GM23338 (cell line): ENCODE measurements around the gene FASTK. TPM values are rescaled to one million over a fixed set of nuclear protein-coding genes. Genes with fewer than 3 reads are reported as not detected.

Experiments used
- ATAC-seq: fragments of 200-7000 bp; cut with Tn5 transposase; 3 replicates; pipeline ENCODE4 v1.9.1; 2020
- DNase-seq: peaks from one replicate; pipeline ENCODE4 v3.0.0-alpha.2; 2015; ENCODE audit warnings: low spot score
- H2AFZ ChIP-seq: fragments of 200-600 bp; sonication (generic); 2 replicates; pipeline ENCODE4 v1.8.0; 2016; ENCODE audit warnings: antibody characterized with exemption, mild to moderate bottlenecking, moderate library complexity
- H3F3A ChIP-seq: fragments of 200-600 bp; sonication (generic); replicated peaks from 2 replicates; pipeline ENCODE4 v1.8.0; 2017; ENCODE audit warnings: antibody characterized with exemption, mixed run types, low read depth
- H3K27ac ChIP-seq: fragments of 200-600 bp; sonication (generic); 2 replicates; pipeline ENCODE4 v1.6.1; 2016; ENCODE audit warnings: low read depth
- H3K27me3 ChIP-seq: fragments of 200-600 bp; sonication (generic); 2 replicates; pipeline ENCODE4 v1.8.0; 2016; ENCODE audit warnings: mild to moderate bottlenecking, mixed run types, moderate library complexity; ENCODE audit not compliant: insufficient read depth
- H3K36me3 ChIP-seq: fragments of 200-600 bp; sonication (generic); 2 replicates; pipeline ENCODE4 v1.8.0; 2016; ENCODE audit warnings: mild to moderate bottlenecking; ENCODE audit not compliant: insufficient read depth
- H3K4me1 ChIP-seq: fragments of 200-600 bp; sonication (generic); 2 replicates; pipeline ENCODE4 v1.8.0; 2016; ENCODE audit warnings: mild to moderate bottlenecking, moderate library complexity; ENCODE audit not compliant: insufficient read depth
- H3K4me2 ChIP-seq: fragments of 200-600 bp; sonication (generic); 2 replicates; pipeline ENCODE4 v1.7.1; 2017; ENCODE audit warnings: mixed run types
- H3K4me3 ChIP-seq: fragments of 200-600 bp; sonication (generic); 2 replicates; pipeline ENCODE4 v1.6.1; 2016; ENCODE audit warnings: mixed run types
- H3K79me2 ChIP-seq: fragments of 200-600 bp; sonication (generic); replicated peaks from 2 replicates; pipeline ENCODE4 v1.8.0; 2017; ENCODE audit warnings: mild to moderate bottlenecking; ENCODE audit not compliant: insufficient read depth
- H3K9me2 ChIP-seq: fragments of 200-600 bp; sonication (generic); 2 replicates; pipeline ENCODE4 v1.8.0; 2017; ENCODE audit not compliant: insufficient read depth
- H4K20me1 ChIP-seq: fragments of 200-600 bp; sonication (generic); replicated peaks from 2 replicates; pipeline ENCODE4 v1.8.0; 2017; ENCODE audit warnings: mild to moderate bottlenecking; ENCODE audit not compliant: insufficient read depth
- H3K27ac Mint-ChIP-seq: 2 replicates; pipeline ENCODE4 v1.8.0; 2020; ENCODE audit warnings: inconsistent platforms, mild to moderate bottlenecking, moderate library complexity, mixed read lengths
- H3K27me3 Mint-ChIP-seq: 3 replicates; pipeline ENCODE4 v1.8.0; 2022; ENCODE audit warnings: low read depth, mild to moderate bottlenecking, moderate library complexity, mixed read lengths, inconsistent platforms; ENCODE audit not compliant: insufficient read depth, poor library complexity
- H3K36me3 Mint-ChIP-seq: 3 replicates; pipeline ENCODE4 v1.8.0; 2021; ENCODE audit warnings: low read depth, mild to moderate bottlenecking, inconsistent platforms, moderate library complexity, mixed read lengths
- H3K4me1 Mint-ChIP-seq: 3 replicates; pipeline ENCODE4 v1.8.0; 2020; ENCODE audit warnings: mild to moderate bottlenecking, inconsistent platforms, mixed read lengths
- H3K4me3 Mint-ChIP-seq: 3 replicates; pipeline ENCODE4 v1.8.0; 2021; ENCODE audit warnings: moderate library complexity, mild to moderate bottlenecking, inconsistent platforms, mixed read lengths
- H3K9me3 Mint-ChIP-seq: 3 replicates; pipeline ENCODE4 v1.8.0; 2020; ENCODE audit warnings: moderate library complexity, mild to moderate bottlenecking, inconsistent platforms, mixed read lengths
- CREB1 ChIP-seq: fragments of 250-450 bp; sonication (Bioruptor Pico); IDR thresholded peaks from 2 replicates; pipeline ENCODE4 v1.5.0; 2020; ENCODE audit warnings: low read depth, mild to moderate bottlenecking, moderate library complexity
- CTCF ChIP-seq, 2 experiments: fragments of 200-600 bp in 1 of 2; sonication (generic) in 1 of 2; conservative IDR thresholded peaks; 2 replicates each; pipeline versions ENCODE4 v1.5.1 to v1.6.1; 2016 to 2017; ENCODE audit warnings: antibody characterized with exemption in 2 of 2, low read depth in 2 of 2, mild to moderate bottlenecking in 2 of 2, moderate library complexity in 1 of 2
- EZH2 ChIP-seq: fragments of 200-600 bp; sonication (generic); IDR thresholded peaks from one replicate; pipeline ENCODE4 v1.8.0; 2017; ENCODE audit warnings: antibody characterized with exemption, mild to moderate bottlenecking, low read depth; ENCODE audit not compliant: unreplicated experiment
- EZH2phosphoT487 ChIP-seq: fragments of 200-600 bp; sonication (generic); IDR thresholded peaks from one replicate; pipeline ENCODE4 v1.8.1; 2018; ENCODE audit warnings: antibody characterized with exemption; ENCODE audit not compliant: unreplicated experiment
- JUNB ChIP-seq: IDR thresholded peaks from one replicate; pipeline ENCODE4 v1.6.1; 2016; ENCODE audit warnings: antibody characterized with exemption; ENCODE audit not compliant: unreplicated experiment
- NANOG ChIP-seq: IDR thresholded peaks from 2 replicates; pipeline ENCODE4 v1.6.1; 2016; ENCODE audit warnings: antibody characterized with exemption, borderline replicate concordance
- POLR2AphosphoS5 ChIP-seq: IDR thresholded peaks from 2 replicates; pipeline ENCODE4 v1.6.1; 2016; ENCODE audit warnings: antibody characterized with exemption, low read depth
- ZNF114 ChIP-seq: fragments of 250-450 bp; sonication (Bioruptor Pico); IDR thresholded peaks from 2 replicates; pipeline ENCODE4 v1.5.0; 2020; ENCODE audit warnings: mild to moderate bottlenecking, moderate library complexity
- ZNF331 ChIP-seq: fragments of 250-450 bp; sonication (Bioruptor Pico); IDR thresholded peaks from 2 replicates; pipeline ENCODE4 v1.5.0; 2020; ENCODE audit warnings: low read depth, mild to moderate bottlenecking, moderate library complexity
- polyA plus RNA-seq: library from polyadenylated mRNA; unstranded; fragments of >200 nt; fragmentation: Nextera tagmentation; extraction: Ambion mirVana; gene quantifications from 2 replicates; pipeline ENCODE4 v1.2.1, GENCODE V29; 2016
- total RNA-seq: library from RNA; depleted of rRNA; stranded (reverse); fragments of >200 nt; shearing (Covaris generic); gene quantifications from 2 replicates; pipeline ENCODE4 v1.2.3, GENCODE V29; 2014
- TF ChIP-seq, protein P1 (sequence below): IDR thresholded peaks from 2 replicates; pipeline ENCODE4 v1.6.1; 2016; ENCODE audit warnings: antibody characterized with exemption
- TF ChIP-seq, protein P2 (sequence below): IDR thresholded peaks from one replicate; pipeline ENCODE4 v1.6.1; 2018; ENCODE audit warnings: antibody characterized with exemption; ENCODE audit not compliant: unreplicated experiment

Gene FASTK
- total and polyA plus RNA-seq, 2 experiments from 2014 or later, result 37.4 to 57.4 TPM

GRCh38 chr7:151099486-151100211 lies 19.0 kb upstream of the FASTK start:
- peaks cover 14% of the 10 kb centered on the region for H3K27me3 Mint-ChIP-seq
- H3K9me2 ChIP-seq, result no peaks in the 10 kb centered on the region

DNA sequence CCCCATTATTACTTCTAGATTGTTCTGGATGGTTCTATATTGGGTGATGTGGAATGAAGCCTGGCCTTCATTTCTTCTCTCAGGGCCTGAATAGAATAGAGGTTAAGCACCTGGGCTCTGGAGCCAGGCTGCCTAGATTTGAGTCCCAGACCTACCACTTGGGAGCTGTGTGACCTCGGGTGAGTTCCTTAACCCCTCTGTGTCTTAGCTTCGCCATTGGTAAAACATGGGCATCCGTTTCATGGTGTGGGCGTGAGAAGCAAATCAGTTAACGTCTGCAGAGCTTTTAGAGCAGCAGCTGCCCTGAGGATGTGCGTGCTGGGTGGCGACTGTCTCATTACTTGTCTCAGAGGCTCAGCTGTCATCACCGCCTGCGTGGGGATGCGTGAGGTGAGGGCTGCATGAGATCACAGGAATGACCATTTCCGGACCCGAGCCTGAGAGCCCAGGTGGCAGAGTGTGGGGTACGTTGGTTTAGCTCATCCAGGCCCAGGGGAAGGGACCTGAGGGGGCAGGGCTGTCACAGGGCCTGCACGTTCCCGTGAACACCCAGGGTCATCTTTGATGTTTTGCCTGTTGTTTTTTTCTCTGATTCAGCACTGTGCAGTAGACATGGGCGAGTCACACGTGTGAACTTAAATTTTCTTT lies 15.3 kb upstream of the FASTK start:
- Mint-ChIP-seq H3K4me1 (peaks cover 25% of the 10 kb centered on the region), H3K36me3 (peaks cover 14% of the 10 kb centered on the region; the same call in 2 of the 3 replicates), H3K27ac (no peak overlapping the region), H3K9me3 (no peaks in the 10 kb centered on the region; the same call in 2 of the 3 replicates), H3K27me3 (peaks cover 12% of the 10 kb centered on the region), H3K4me3 (no peak overlapping the region)
- Histone ChIP-seq H3K4me1 (peaks cover 12% of the 10 kb centered on the region), H3K9me2 (no peaks in the 10 kb centered on the region), H3K27ac (no peak overlapping the region), H3K4me2 (no peak overlapping the region), H2AFZ (no peak overlapping the region), H3K4me3 (no peak overlapping the region), H4K20me1 (peaks cover 52% of the 10 kb centered on the region), H3F3A (0 out of 2 replicates have a peak, but pooled peaks cover 2% of the 10 kb centered on the region), H3K36me3 (no peaks in the 10 kb centered on the region), H3K79me2 (peaks cover 97% of the 10 kb centered on the region), H3K27me3 (no peaks in the 10 kb centered on the region)
- ATAC-seq (no peak), DNase-seq (no peak)
- TF ChIP-seq EZH2phosphoT487 (no peak), EZH2 (no peak), POLR2AphosphoS5 (no peak), ZNF114 (CRISPR knock-in tag) (no peak), NANOG (no peak), CREB1 (no peak), ZNF331 (CRISPR knock-in tag) (no peak), CTCF (conservative IDR thresholded peaks at IDR 0.05; ENCODE audit: low read depth in 2 of 2) (no peak), JUNB (no peak)
- TF ChIP-seq, protein P1, sequence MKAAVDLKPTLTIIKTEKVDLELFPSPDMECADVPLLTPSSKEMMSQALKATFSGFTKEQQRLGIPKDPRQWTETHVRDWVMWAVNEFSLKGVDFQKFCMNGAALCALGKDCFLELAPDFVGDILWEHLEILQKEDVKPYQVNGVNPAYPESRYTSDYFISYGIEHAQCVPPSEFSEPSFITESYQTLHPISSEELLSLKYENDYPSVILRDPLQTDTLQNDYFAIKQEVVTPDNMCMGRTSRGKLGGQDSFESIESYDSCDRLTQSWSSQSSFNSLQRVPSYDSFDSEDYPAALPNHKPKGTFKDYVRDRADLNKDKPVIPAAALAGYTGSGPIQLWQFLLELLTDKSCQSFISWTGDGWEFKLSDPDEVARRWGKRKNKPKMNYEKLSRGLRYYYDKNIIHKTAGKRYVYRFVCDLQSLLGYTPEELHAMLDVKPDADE, result no peak
- TF ChIP-seq, protein P2, sequence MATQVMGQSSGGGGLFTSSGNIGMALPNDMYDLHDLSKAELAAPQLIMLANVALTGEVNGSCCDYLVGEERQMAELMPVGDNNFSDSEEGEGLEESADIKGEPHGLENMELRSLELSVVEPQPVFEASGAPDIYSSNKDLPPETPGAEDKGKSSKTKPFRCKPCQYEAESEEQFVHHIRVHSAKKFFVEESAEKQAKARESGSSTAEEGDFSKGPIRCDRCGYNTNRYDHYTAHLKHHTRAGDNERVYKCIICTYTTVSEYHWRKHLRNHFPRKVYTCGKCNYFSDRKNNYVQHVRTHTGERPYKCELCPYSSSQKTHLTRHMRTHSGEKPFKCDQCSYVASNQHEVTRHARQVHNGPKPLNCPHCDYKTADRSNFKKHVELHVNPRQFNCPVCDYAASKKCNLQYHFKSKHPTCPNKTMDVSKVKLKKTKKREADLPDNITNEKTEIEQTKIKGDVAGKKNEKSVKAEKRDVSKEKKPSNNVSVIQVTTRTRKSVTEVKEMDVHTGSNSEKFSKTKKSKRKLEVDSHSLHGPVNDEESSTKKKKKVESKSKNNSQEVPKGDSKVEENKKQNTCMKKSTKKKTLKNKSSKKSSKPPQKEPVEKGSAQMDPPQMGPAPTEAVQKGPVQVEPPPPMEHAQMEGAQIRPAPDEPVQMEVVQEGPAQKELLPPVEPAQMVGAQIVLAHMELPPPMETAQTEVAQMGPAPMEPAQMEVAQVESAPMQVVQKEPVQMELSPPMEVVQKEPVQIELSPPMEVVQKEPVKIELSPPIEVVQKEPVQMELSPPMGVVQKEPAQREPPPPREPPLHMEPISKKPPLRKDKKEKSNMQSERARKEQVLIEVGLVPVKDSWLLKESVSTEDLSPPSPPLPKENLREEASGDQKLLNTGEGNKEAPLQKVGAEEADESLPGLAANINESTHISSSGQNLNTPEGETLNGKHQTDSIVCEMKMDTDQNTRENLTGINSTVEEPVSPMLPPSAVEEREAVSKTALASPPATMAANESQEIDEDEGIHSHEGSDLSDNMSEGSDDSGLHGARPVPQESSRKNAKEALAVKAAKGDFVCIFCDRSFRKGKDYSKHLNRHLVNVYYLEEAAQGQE, result no peak

More at GRCh38 chr7:151099486-151100211, 19.0 kb upstream of the FASTK start:
- Histone ChIP-seq H3K27me3 (no peaks in the 10 kb centered on the region), H4K20me1 (peaks cover 20% of the 10 kb centered on the region), H3K4me3 (no peak overlapping the region), H3K27ac (peak overlapping the region; percentile 32; the same call in 1 of the 2 replicates), H3K4me2 (no peak overlapping the region), H3K79me2 (peaks cover 81% of the 10 kb centered on the region), H3K36me3 (no peaks in the 10 kb centered on the region), H3F3A (peaks cover 18% of the 10 kb centered on the region; the same call in 1 of the 2 replicates), H3K4me1 (peaks cover 44% of the 10 kb centered on the region), H2AFZ (no peak overlapping the region)
- Mint-ChIP-seq H3K36me3 (peaks cover 11% of the 10 kb centered on the region; the same call in 2 of the 3 replicates), H3K9me3 (no peaks in the 10 kb centered on the region; the same call in 2 of the 3 replicates), H3K27ac (no peak overlapping the region), H3K4me1 (peaks cover 32% of the 10 kb centered on the region), H3K4me3 (no peak overlapping the region)
- ATAC-seq (peak; percentile 41), DNase-seq (no peak)
- no peak for TF ChIP-seq ZNF331 (CRISPR knock-in tag)
